Measurements from ENCODE around the gene OR5K3.

OR5K3 gene

GRCh38 chr3:98433764-98434163 lies 43.3 kb downstream of the OR5K3 start:
- no peak for DNase-seq (ENCODE audit: low read depth)

- no peak for DNase-seq (ENCODE audit: low read depth)
Measured at GRCh38 chr3:98434412-98434811, 43.9 kb downstream of the OR5K3 start.

GRCh38 chr3:98440283-98440682 lies 49.8 kb downstream of the OR5K3 start:
- no peak for DNase-seq (ENCODE audit: low read depth)
